SK-N-SH (cell line): ENCODE results near the gene CCNJL.

ENCODE experiments used
- CTCF ChIP-seq: fragments of 200-600 bp; sonication (generic); IDR thresholded peaks from 2 replicates; pipeline ENCODE4 v1.6.1; 2017; ENCODE audit warnings: antibody characterized with exemption, mild to moderate bottlenecking, moderate library complexity
- EP300 ChIP-seq, 2 experiments: IDR thresholded peaks; 2 replicates each; pipeline versions ENCODE4 v1.4.0 to v1.6.1; 2012; ENCODE audit warnings: borderline replicate concordance in 1 of 2, low read depth in 1 of 2, low read length in 1 of 2
- POLR2AphosphoS5 ChIP-seq: IDR thresholded peaks from 2 replicates; pipeline ENCODE4 v1.6.1; 2012; ENCODE audit warnings: low read depth, low read length
- RCOR1 ChIP-seq: fragments of 150-350 bp; IDR thresholded peaks from 2 replicates; pipeline ENCODE4 v1.6.1; 2017; ENCODE audit warnings: antibody characterized with exemption, low read length
- SIN3A ChIP-seq: IDR thresholded peaks from 2 replicates; pipeline ENCODE4 v1.6.1; 2012; ENCODE audit warnings: low read depth, mild to moderate bottlenecking, low read length, moderate library complexity, borderline replicate concordance

GRCh38 chr5:160325716-160326115 is 13.4 kb upstream of the CCNJL start:
- no peak for TF ChIP-seq EP300 (IDR thresholded peaks at IDR 0.05; ENCODE audit: borderline replicate concordance in 1 of 2, low read depth in 1 of 2, low read length in 1 of 2)
- TF ChIP-seq CTCF: no peak
- no peak for TF ChIP-seq SIN3A
- no peak for TF ChIP-seq POLR2AphosphoS5
- no peak for TF ChIP-seq RCOR1
